HepG2 (cell line): Measurements from ENCODE around the gene ALDH3A1. TPM values are rescaled to one million over a fixed set of nuclear protein-coding genes. Genes with fewer than 3 reads are reported as not detected.

Experiments
- CBX2 ChIP-seq, 2 experiments: fragments of 200-600 bp in 1 of 2; sonication (generic); formaldehyde crosslinking in 1 of 2; IDR thresholded peaks; 2 replicates each; pipeline versions ENCODE4 v1.7.0 to v1.8.1; 2018 to 2022; ENCODE audit warnings: low read depth in 2 of 2, low read length in 1 of 2, mild to moderate bottlenecking in 1 of 2, missing genetic modification reagents in 1 of 2
- CEBPG ChIP-seq: IDR thresholded peaks from 2 replicates; pipeline ENCODE4 v1.6.1; 2016
- HNRNPH1 ChIP-seq: fragments of 200-400 bp; formaldehyde crosslinking; optimal IDR thresholded peaks from 2 replicates; pipeline ENCODE3; 2017; ENCODE audit warnings: mild to moderate bottlenecking, low read depth, low read length
- IKZF5 ChIP-seq: IDR thresholded peaks from 2 replicates; pipeline ENCODE4 v1.6.1; 2018; ENCODE audit warnings: missing genetic modification reagents, mild to moderate bottlenecking, missing compliant biosample characterization
- KDM3A ChIP-seq: IDR thresholded peaks from 2 replicates; pipeline ENCODE4 v1.6.1; 2018; ENCODE audit warnings: low read depth, missing compliant biosample characterization
- MTA3 ChIP-seq: sonication (generic); formaldehyde crosslinking; IDR thresholded peaks from 2 replicates; pipeline ENCODE4 v1.4.0; 2020; ENCODE audit warnings: missing genetic modification reagents
- PATZ1 ChIP-seq: sonication (generic); formaldehyde crosslinking; IDR thresholded peaks from 2 replicates; pipeline ENCODE4 v1.4.0; 2020; ENCODE audit warnings: missing genetic modification reagents
- PCBP2 ChIP-seq: fragments of 200-400 bp; formaldehyde crosslinking; optimal IDR thresholded peaks from 2 replicates; pipeline ENCODE3; 2018; ENCODE audit warnings: low read length, low read depth; ENCODE audit not compliant: poor library complexity, severe bottlenecking
- SRF ChIP-seq: IDR thresholded peaks from 2 replicates; pipeline ENCODE4 v1.6.1; 2011; ENCODE audit warnings: mild to moderate bottlenecking, low read depth, low read length, moderate library complexity
- STAG1 ChIP-seq: sonication (generic); formaldehyde crosslinking; IDR thresholded peaks from 2 replicates; pipeline ENCODE4 v1.4.0; 2020; ENCODE audit warnings: missing genetic modification reagents
- TAF15 ChIP-seq: fragments of 200-400 bp; formaldehyde crosslinking; IDR thresholded peaks from one replicate; pipeline ENCODE4 v1.6.1; 2018; ENCODE audit warnings: mild to moderate bottlenecking, low read depth, low read length; ENCODE audit not compliant: poor library complexity, severe bottlenecking
- TBL1XR1 ChIP-seq: fragments of 150-350 bp; IDR thresholded peaks from 2 replicates; pipeline ENCODE4 v1.6.1; 2014; ENCODE audit warnings: borderline replicate concordance, low read length; ENCODE audit not compliant: partially characterized antibody
- THYN1 ChIP-seq: sonication (generic); formaldehyde crosslinking; IDR thresholded peaks from 2 replicates; pipeline ENCODE4 v1.8.1; 2023; ENCODE audit warnings: low read depth, mild to moderate bottlenecking, moderate library complexity, missing genetic modification reagents, borderline replicate concordance
- ZBED4 ChIP-seq: sonication (generic); formaldehyde crosslinking; IDR thresholded peaks from 2 replicates; pipeline ENCODE4 v1.4.0; 2020; ENCODE audit warnings: missing genetic modification reagents, borderline replicate concordance
- ZFX ChIP-seq: sonication (generic); formaldehyde crosslinking; IDR thresholded peaks from 2 replicates; pipeline ENCODE4 v1.4.0; 2020; ENCODE audit warnings: mild to moderate bottlenecking, low read depth, missing genetic modification reagents, moderate library complexity
- ZMYM3 ChIP-seq: sonication (generic); formaldehyde crosslinking; IDR thresholded peaks from 2 replicates; pipeline ENCODE4 v1.5.1; 2020; ENCODE audit warnings: mild to moderate bottlenecking, missing genetic modification reagents
- ZNF180 ChIP-seq: sonication (generic); formaldehyde crosslinking; IDR thresholded peaks from 2 replicates; pipeline ENCODE4 v1.4.0; 2020; ENCODE audit warnings: low read depth, missing genetic modification reagents, borderline replicate concordance
- ZNF274 ChIP-seq: sonication (generic); formaldehyde crosslinking; IDR thresholded peaks from 2 replicates; pipeline ENCODE4 v1.5.1; 2020; ENCODE audit warnings: mild to moderate bottlenecking, missing genetic modification reagents
- ZNF556 ChIP-seq: sonication (generic); formaldehyde crosslinking; IDR thresholded peaks from 2 replicates; pipeline ENCODE4 v1.4.0; 2020; ENCODE audit warnings: mild to moderate bottlenecking, missing genetic modification reagents, borderline replicate concordance
- ZNF557 ChIP-seq: sonication (generic); formaldehyde crosslinking; IDR thresholded peaks from 2 replicates; pipeline ENCODE4 v1.4.0; 2020; ENCODE audit warnings: missing genetic modification reagents
- ZNF713 ChIP-seq: sonication (generic); formaldehyde crosslinking; IDR thresholded peaks from 2 replicates; pipeline ENCODE4 v1.4.0; 2020; ENCODE audit warnings: mild to moderate bottlenecking, missing genetic modification reagents
- ZNF776 ChIP-seq: sonication (generic); formaldehyde crosslinking; IDR thresholded peaks from 2 replicates; pipeline ENCODE4 v1.4.0; 2020; ENCODE audit warnings: mild to moderate bottlenecking, missing genetic modification reagents
- polyA plus RNA-seq, 8 experiments: library from polyadenylated mRNA; depleted of rRNA in 3 of 8; stranded (reverse) in 7 of 8; unstranded in 1 of 8; fragments of >200 nt; fragmentation: Illumina TruSeq in 4 of 8; extraction: Trizol in 4 of 8; gene quantifications; 2 replicates each; pipeline versions ENCODE4 v1.2.1 to v1.2.3, GENCODE V29; 2011 to 2016; ENCODE audit warnings: low read depth in 4 of 8, missing spikeins in 1 of 8, mixed read lengths in 1 of 8; ENCODE audit not compliant: insufficient read depth in 1 of 8
- total RNA-seq, 5 experiments: library from RNA; depleted of rRNA; stranded (reverse); fragments of >200 nt; fragmentation: Illumina TruSeq; extraction: Trizol; gene quantifications; 2 replicates each; pipeline ENCODE4 v1.2.3, GENCODE V29; 2016; ENCODE audit warnings: low read depth in 1 of 5

Gene ALDH3A1
- total and polyA plus RNA-seq, 2 of the 13 experiments (the other 11 are each of a cell fraction or from before 2014, with no cell fraction given), result 0.07 to 0.62 TPM

GRCh38 chr17:19766421-19767270, 18.5 kb upstream of the ALDH3A1 start (continued):
- TF ChIP-seq ZBED4 (CRISPR knock-in tag) (0 out of 2 replicates have a peak, but pooled peaks have one; percentile 42), ZFX (CRISPR knock-in tag) (peak; percentile 20; the same call in 1 of the 2 replicates), CEBPG (CRISPR knock-in tag) (peak; percentile 13; the same call in 1 of the 2 replicates), PCBP2 (no peak), ZMYM3 (no peak), ZNF556 (no peak), MTA3 (CRISPR knock-in tag) (no peak), ZNF274 (CRISPR knock-in tag) (0 out of 2 replicates have a peak, but pooled peaks have one; percentile 29), TBL1XR1 (no peak), CBX2 (IDR thresholded peaks at IDR 0.05; ENCODE audit: low read depth, low read length) (no peak), CBX2 (CRISPR knock-in tag; IDR thresholded peaks at IDR 0.05; ENCODE audit: low read depth) (no peak), KDM3A (CRISPR knock-in tag) (0 out of 2 replicates have a peak, but pooled peaks have one; percentile 59), TAF15 (peak; percentile 49), HNRNPH1 (no peak), STAG1 (CRISPR knock-in tag) (peak; percentile 98), IKZF5 (CRISPR knock-in tag) (no peak), THYN1 (CRISPR knock-in tag) (no peak), PATZ1 (CRISPR knock-in tag) (peak; percentile 36; the same call in 1 of the 2 replicates), ZNF180 (CRISPR knock-in tag) (no peak), SRF (no peak), ZNF713 (CRISPR knock-in tag) (no peak), ZNF557 (no peak), ZNF776 (CRISPR knock-in tag) (no peak)
